HG03066 (cell line): ENCODE data around the gene CACYBP.
"Not testable (repeated sequence)": the region's sequence is repeated elsewhere in the genome, so short reads cannot be mapped to it uniquely, and the experiment has no call there.

ENCODE experiments used
- ATAC-seq: cut with Tn5 transposase; IDR thresholded peaks from one replicate; pipeline ENCODE4 v1.9.1; 2021; ENCODE audit warnings: low read depth; ENCODE audit not compliant: unreplicated experiment

CACYBP gene

GRCh38 chr1:175003521-175003920 lies 3.8 kb downstream of the CACYBP start:
- no peak for ATAC-seq

GRCh38 chr1:175005085-175005783 lies 5.5 kb downstream of the CACYBP start:
- ATAC-seq: no peak

- no peak for ATAC-seq
These were observed 9.8 kb downstream of the CACYBP start for GRCh38 chr1:175009532-175009931.

- ATAC-seq: no peak
These were observed 13.7 kb downstream of the CACYBP start for GRCh38 chr1:175013445-175013844.

- ATAC-seq: no peak
These were observed 15.5 kb downstream of the CACYBP start for GRCh38 chr1:175015243-175015642.

GRCh38 chr1:175019524-175019923 lies 19.8 kb downstream of the CACYBP start:
- ATAC-seq: no peak

GRCh38 chr1:175023043-175023921 lies 23.5 kb downstream of the CACYBP start, which contains the start of gene MRPS14:
TSS of gene MRPS14 (minus strand) at chr1:175023425. CDS start at chr1:175023408, 17 bp downstream.
- ATAC-seq: peak; percentile 94

- ATAC-seq: not testable (repeated sequence)
These were observed 24.1 kb downstream of the CACYBP start for GRCh38 chr1:175023922-175024242.

GRCh38 chr1:175024773-175025172 lies 25.0 kb downstream of the CACYBP start:
- ATAC-seq: no peak

GRCh38 chr1:175033953-175034352 lies 34.2 kb downstream of the CACYBP start:
- no peak for ATAC-seq

GRCh38 chr1:175034775-175035174 lies 35.0 kb downstream of the CACYBP start:
- ATAC-seq: no peak

- no peak for ATAC-seq
These were observed 36.1 kb downstream of the CACYBP start for GRCh38 chr1:175035865-175036264.

- ATAC-seq: no peak
These were observed 36.7 kb downstream of the CACYBP start for GRCh38 chr1:175036476-175036875.

- ATAC-seq: no peak
These were observed 37.7 kb downstream of the CACYBP start for GRCh38 chr1:175037416-175037815.

GRCh38 chr1:175040324-175040879 lies 40.7 kb downstream of the CACYBP start:
- ATAC-seq: no peak

- ATAC-seq: no peak
These were observed 42.9 kb downstream of the CACYBP start for GRCh38 chr1:175042650-175043049.

GRCh38 chr1:175043824-175044223 lies 44.1 kb downstream of the CACYBP start:
- ATAC-seq: no peak

GRCh38 chr1:175044591-175044990 lies 44.8 kb downstream of the CACYBP start:
- ATAC-seq: not testable (repeated sequence)

GRCh38 chr1:175045097-175045496 lies 45.4 kb downstream of the CACYBP start:
- ATAC-seq: no peak

- no peak for ATAC-seq
These were observed 45.8 kb downstream of the CACYBP start for GRCh38 chr1:175045519-175045918.

- no peak for ATAC-seq
These were observed 51.2 kb downstream of the CACYBP start for GRCh38 chr1:175050992-175051391.
